Fibroblast of skin of back (primary cell): ENCODE data around the gene FOXB2.
A peak's percentile ranks its signal among the peaks of the same experiment; 100 is the strongest.
"Not testable (repeated sequence)": the region's sequence is repeated elsewhere in the genome, so short reads cannot be mapped to it uniquely, and the experiment has no call there.

Experiments used
- DNase-seq: peaks from one replicate; pipeline ENCODE4 v3.0.0-alpha.2; 2013

The FOXB2 gene

GRCh38 chr9:77016526-77017504 lies 2.6 kb upstream of the FOXB2 start:
- DNase-seq, result no peak

- DNase-seq, result no peak
Measured at GRCh38 chr9:77017505-77017894, 2.0 kb upstream of the FOXB2 start.

- DNase-seq, result no peak
Measured at GRCh38 chr9:77018058-77018968, 1.1 kb upstream of the FOXB2 start.

GRCh38 chr9:77018969-77019235 lies 553 bp upstream of the FOXB2 start:
- no peak for DNase-seq

- DNase-seq, result no peak
Measured at GRCh38 chr9:77019926-77020412, 514 bp downstream of the FOXB2 start.

GRCh38 chr9:77020413-77021290 lies 1.2 kb downstream of the FOXB2 start:
- no peak for DNase-seq

- no peak for DNase-seq
Measured at GRCh38 chr9:77021291-77021894, 1.9 kb downstream of the FOXB2 start.

- no peak for DNase-seq
Measured at GRCh38 chr9:77021922-77022782, 2.7 kb downstream of the FOXB2 start.

- no peak for DNase-seq
Measured at GRCh38 chr9:77022783-77023440, 3.5 kb downstream of the FOXB2 start.

- no peak for DNase-seq
Measured at GRCh38 chr9:77023726-77024125, 4.3 kb downstream of the FOXB2 start.

GRCh38 chr9:77024776-77025545 lies 5.5 kb downstream of the FOXB2 start:
- DNase-seq, result peak; percentile 30

- no peak for DNase-seq
Measured at GRCh38 chr9:77028478-77028877, 9.0 kb downstream of the FOXB2 start.

GRCh38 chr9:77030045-77030444 lies 10.6 kb downstream of the FOXB2 start:
- no peak for DNase-seq

- no peak for DNase-seq
Measured at GRCh38 chr9:77038281-77039036, 19.0 kb downstream of the FOXB2 start.

- no peak for DNase-seq
Measured at GRCh38 chr9:77040340-77040739, 20.9 kb downstream of the FOXB2 start.

GRCh38 chr9:77043743-77044142 lies 24.3 kb downstream of the FOXB2 start:
- not testable (repeated sequence) for DNase-seq

- DNase-seq, result not testable (repeated sequence)
Measured at GRCh38 chr9:77060681-77061080, 41.2 kb downstream of the FOXB2 start.

GRCh38 chr9:77063645-77064285 lies 44.3 kb downstream of the FOXB2 start:
- peak; percentile 84 for DNase-seq
